CD4-positive, CD25-positive, alpha-beta regulatory T cell (primary cell): ENCODE results near the gene ZIC1. TPM values are rescaled to one million over a fixed set of nuclear protein-coding genes. Genes with fewer than 3 reads are reported as not detected.
A peak's percentile ranks its signal among the peaks of the same experiment; 100 is the strongest.

Source experiments
- ATAC-seq, 2 donors: fragments of 150-1000 bp; cut with Tn5 transposase; one replicate each; pipeline ENCODE4 v1.10.0; 2021; ENCODE audit warnings: low read depth in 2 of 2, moderate number of reproducible peaks in 2 of 2, moderate library complexity in 1 of 2
- DNase-seq, 3 donors: peaks; one replicate each; pipeline versions ENCODE4 v3.0.0 to v3.0.0-alpha.2; 2012 to 2022; ENCODE audit warnings: mixed read lengths in 1 of 3
- H3K27ac ChIP-seq: one replicate; pipeline ENCODE4 v1.7.0; 2013; ENCODE audit warnings: mild to moderate bottlenecking, low read length; ENCODE audit not compliant: insufficient read depth, poor library complexity, severe bottlenecking
- H3K27me3 ChIP-seq: one replicate; pipeline ENCODE4 v1.7.0; 2013; ENCODE audit warnings: low read length; ENCODE audit not compliant: control insufficient read depth, insufficient read depth
- H3K36me3 ChIP-seq: one replicate; pipeline ENCODE4 v1.7.0; 2013; ENCODE audit warnings: mild to moderate bottlenecking, low read length, moderate library complexity; ENCODE audit not compliant: control insufficient read depth, insufficient read depth
- H3K4me1 ChIP-seq: 2 replicates; pipeline ENCODE4 v1.7.0; 2013; ENCODE audit warnings: mild to moderate bottlenecking, low read length; ENCODE audit not compliant: insufficient read depth, control insufficient read depth, poor library complexity, severe bottlenecking
- H3K4me3 ChIP-seq: one replicate; pipeline ENCODE4 v1.7.0; 2013; ENCODE audit warnings: low read depth, mild to moderate bottlenecking, low read length, moderate library complexity
- H3K9me3 ChIP-seq, 2 experiments: 1 replicate in 1 of 2; 2 replicates in 1 of 2; pipeline ENCODE4 v1.7.0; 2013; ENCODE audit warnings: low read length in 2 of 2, mild to moderate bottlenecking in 1 of 2, moderate library complexity in 1 of 2; ENCODE audit not compliant: control insufficient read depth in 2 of 2
- H3K27ac Mint-ChIP-seq, 3 donors: one replicate each; pipeline ENCODE4 v1.8.0; 2020 to 2022; ENCODE audit warnings: mild to moderate bottlenecking in 3 of 3, mixed read lengths in 3 of 3, moderate library complexity in 2 of 3
- H3K27me3 Mint-ChIP-seq: one replicate; pipeline ENCODE4 v1.8.0; 2022; ENCODE audit warnings: mild to moderate bottlenecking, mixed read lengths
- H3K36me3 Mint-ChIP-seq: one replicate; pipeline ENCODE4 v1.8.0; 2020; ENCODE audit warnings: mixed read lengths
- H3K4me1 Mint-ChIP-seq, 4 donors: one replicate each; pipeline ENCODE4 v1.8.0; 2020 to 2022; ENCODE audit warnings: mixed read lengths in 4 of 4, mild to moderate bottlenecking in 1 of 4
- H3K4me3 Mint-ChIP-seq, 4 donors: one replicate each; pipeline ENCODE4 v1.8.0; 2020 to 2022; ENCODE audit warnings: mild to moderate bottlenecking in 4 of 4, mixed read lengths in 4 of 4, moderate library complexity in 3 of 4
- H3K9me3 Mint-ChIP-seq, 7 donors: one replicate each; pipeline ENCODE4 v1.8.0; 2020 to 2022; ENCODE audit warnings: mixed read lengths in 7 of 7, mild to moderate bottlenecking in 3 of 7, moderate library complexity in 2 of 7
- polyA plus RNA-seq, 4 donors: library from polyadenylated mRNA; unstranded; fragments of 300-500 nt; fragmentation: Illumina TruSeq; gene quantifications; one replicate each; pipeline ENCODE4 v1.2.3, GENCODE V29; 2021
- total RNA-seq: library from RNA; stranded (reverse); gene quantifications from one replicate; pipeline ENCODE4 v1.2.3, GENCODE V29; 2022

ZIC1 gene
- total and polyA plus RNA-seq, 5 donors from 2014 or later, result not detected

- Histone ChIP-seq H3K27me3 (peaks cover 66% of the 10 kb centered on the region), H3K9me3 (peaks cover 13 to 29% of the 10 kb centered on the region in 2 experiments), H3K4me1 (no peaks in the 10 kb centered on the region), H3K36me3 (no peaks in the 10 kb centered on the region), H3K27ac (no peak overlapping the region), H3K4me3 (no peak overlapping the region)
- peaks cover 94% of the 10 kb centered on the region for H3K27me3 Mint-ChIP-seq
- H3K4me3 Mint-ChIP-seq, result peak overlapping the region in 1 of 4 donors; percentile 28
- peaks cover 1 to 21% (median 5%) of the 10 kb centered on the region in 7 donors for H3K9me3 Mint-ChIP-seq
- H3K36me3 Mint-ChIP-seq, result no peaks in the 10 kb centered on the region
- no peak overlapping the region for H3K27ac Mint-ChIP-seq
- ATAC-seq, result no peak
- H3K4me1 Mint-ChIP-seq, result peaks cover 0 to 6% (median 6%) of the 10 kb centered on the region in 4 donors
- DNase-seq, result no peak
Observed at GRCh38 chr3:147418808-147419701, 9.9 kb downstream of the ZIC1 start.

GRCh38 chr3:147419781-147420224 lies 10.6 kb downstream of the ZIC1 start:
- Histone ChIP-seq H3K4me3 (no peak overlapping the region), H3K9me3 (peaks cover 7 to 29% of the 10 kb centered on the region in 2 experiments), H3K27ac (no peak overlapping the region), H3K4me1 (no peaks in the 10 kb centered on the region), H3K27me3 (peaks cover 62% of the 10 kb centered on the region), H3K36me3 (no peaks in the 10 kb centered on the region)
- Mint-ChIP-seq H3K4me3 (no peak overlapping the region), H3K9me3 (peaks cover 1 to 16% (median 5%) of the 10 kb centered on the region in 7 donors), H3K36me3 (no peaks in the 10 kb centered on the region), H3K27me3 (peaks cover 92% of the 10 kb centered on the region), H3K27ac (no peak overlapping the region), H3K4me1 (peaks cover 0 to 6% (median 3%) of the 10 kb centered on the region in 4 donors)
- ATAC-seq (no peak), DNase-seq (no peak)

- H3K4me1 Mint-ChIP-seq, result peaks cover 0 to 6% (median 3%) of the 10 kb centered on the region in 4 donors
- Histone ChIP-seq H3K27ac (no peak overlapping the region), H3K4me3 (no peak overlapping the region), H3K36me3 (no peaks in the 10 kb centered on the region), H3K27me3 (peaks cover 58% of the 10 kb centered on the region), H3K9me3 (peaks cover 7 to 29% of the 10 kb centered on the region in 2 experiments), H3K4me1 (no peaks in the 10 kb centered on the region)
- no peak overlapping the region for H3K4me3 Mint-ChIP-seq
- ATAC-seq, result no peak
- no peaks in the 10 kb centered on the region for H3K36me3 Mint-ChIP-seq
- peaks cover 92% of the 10 kb centered on the region for H3K27me3 Mint-ChIP-seq
- peaks cover 1 to 11% (median 5%) of the 10 kb centered on the region in 7 donors for H3K9me3 Mint-ChIP-seq
- no peak for DNase-seq
- no peak overlapping the region for H3K27ac Mint-ChIP-seq
Observed at GRCh38 chr3:147420353-147421183, 11.4 kb downstream of the ZIC1 start.

- Histone ChIP-seq H3K36me3 (no peaks in the 10 kb centered on the region), H3K4me3 (no peak overlapping the region), H3K4me1 (no peaks in the 10 kb centered on the region), H3K27ac (no peak overlapping the region), H3K9me3 (peaks cover 7 to 29% of the 10 kb centered on the region in 2 experiments), H3K27me3 (peaks cover 55% of the 10 kb centered on the region)
- no peak overlapping the region for H3K27ac Mint-ChIP-seq
- no peaks in the 10 kb centered on the region for H3K36me3 Mint-ChIP-seq
- DNase-seq (no peak), ATAC-seq (no peak)
- peaks cover 86% of the 10 kb centered on the region for H3K27me3 Mint-ChIP-seq
- H3K4me1 Mint-ChIP-seq, result peaks cover 0 to 6% (median 3%) of the 10 kb centered on the region in 4 donors
- H3K9me3 Mint-ChIP-seq, result peaks cover 1 to 11% (median 5%) of the 10 kb centered on the region in 7 donors
- H3K4me3 Mint-ChIP-seq, result no peak overlapping the region
Observed at GRCh38 chr3:147421184-147421912, 12.2 kb downstream of the ZIC1 start.

- Histone ChIP-seq H3K4me1 (no peaks in the 10 kb centered on the region), H3K9me3 (peaks cover 7 to 29% of the 10 kb centered on the region in 2 experiments), H3K27ac (no peak overlapping the region), H3K36me3 (no peaks in the 10 kb centered on the region), H3K4me3 (no peak overlapping the region), H3K27me3 (peaks cover 51% of the 10 kb centered on the region)
- ATAC-seq (no peak), DNase-seq (no peak)
- Mint-ChIP-seq H3K9me3 (peaks cover 1 to 11% (median 5%) of the 10 kb centered on the region in 7 donors), H3K4me3 (no peak overlapping the region), H3K27ac (no peak overlapping the region), H3K36me3 (no peaks in the 10 kb centered on the region), H3K4me1 (peaks cover 0 to 6% (median 3%) of the 10 kb centered on the region in 4 donors), H3K27me3 (peaks cover 77% of the 10 kb centered on the region)
Observed at GRCh38 chr3:147422196-147422595, 13.0 kb downstream of the ZIC1 start.

- Mint-ChIP-seq H3K9me3 (peaks cover under 1 to 11% (median 3%) of the 10 kb centered on the region in 7 donors), H3K36me3 (no peaks in the 10 kb centered on the region), H3K4me3 (no peak overlapping the region), H3K27ac (no peak overlapping the region), H3K4me1 (peaks cover 0 to 6% (median 2%) of the 10 kb centered on the region in 4 donors), H3K27me3 (peaks cover 70% of the 10 kb centered on the region)
- no peak for DNase-seq
- H3K4me1 ChIP-seq, result no peaks in the 10 kb centered on the region
- H3K4me3 ChIP-seq, result no peak overlapping the region
- H3K27ac ChIP-seq, result no peak overlapping the region
- no peak for ATAC-seq
- peaks cover 7 to 29% of the 10 kb centered on the region in 2 experiments for H3K9me3 ChIP-seq
- H3K27me3 ChIP-seq, result peaks cover 45% of the 10 kb centered on the region
- H3K36me3 ChIP-seq, result no peaks in the 10 kb centered on the region
Observed at GRCh38 chr3:147422601-147423536, 13.7 kb downstream of the ZIC1 start.
